Inflammatory macrophage treated with lipopolysaccharide for 4 hours (primary cell): ENCODE results near the gene SCAMP1.

Source experiments
- DNase-seq: peaks from one replicate; pipeline ENCODE4 v3.0.0-alpha.2; 2020

The SCAMP1 gene

DNA sequence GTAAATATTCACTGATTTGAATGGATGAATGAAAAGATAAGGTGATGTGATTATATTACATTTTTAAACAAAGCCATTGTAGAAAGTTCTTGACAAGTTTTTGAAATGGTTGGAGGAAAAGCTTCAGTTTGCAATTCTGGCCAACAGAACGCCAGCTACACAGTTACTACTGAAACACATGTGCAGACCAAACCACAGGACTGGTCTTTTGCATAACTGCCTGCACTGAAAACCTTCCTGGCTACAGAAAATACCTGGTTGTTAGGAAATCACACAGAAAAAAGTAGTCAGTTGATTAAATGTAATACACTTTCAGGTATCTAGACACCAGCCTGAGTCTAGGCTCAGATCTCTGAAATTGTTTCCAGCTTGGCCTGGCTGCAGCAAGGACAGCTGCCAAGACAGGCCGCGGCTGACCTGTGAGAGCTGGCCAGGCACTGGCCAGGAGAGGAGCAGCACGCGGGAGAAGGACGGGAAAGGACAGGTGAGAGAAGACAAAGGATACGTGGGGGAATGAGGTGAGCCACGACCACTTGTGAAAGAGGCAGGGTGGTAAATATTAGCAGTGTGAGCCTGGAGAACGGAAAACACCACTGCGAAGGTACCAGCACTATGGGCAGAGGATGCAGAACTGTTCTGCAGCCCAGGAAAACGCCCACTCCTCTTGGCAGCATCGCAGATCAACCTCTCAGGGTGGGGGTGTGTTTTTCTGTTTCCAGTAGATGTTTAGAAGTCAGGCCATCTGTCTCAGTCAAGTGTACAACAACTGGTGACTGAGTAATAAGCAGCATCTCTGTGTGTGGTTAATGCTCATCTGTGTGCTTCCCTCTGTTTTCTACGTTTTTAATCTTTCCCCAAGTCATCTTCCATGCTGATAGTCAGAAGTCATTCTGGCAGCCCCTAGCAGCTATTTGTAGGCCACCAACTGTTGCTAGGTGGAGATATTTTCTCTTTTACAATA, 137.4 kb downstream of the SCAMP1 start:
- DNase-seq = no peak

DNA sequence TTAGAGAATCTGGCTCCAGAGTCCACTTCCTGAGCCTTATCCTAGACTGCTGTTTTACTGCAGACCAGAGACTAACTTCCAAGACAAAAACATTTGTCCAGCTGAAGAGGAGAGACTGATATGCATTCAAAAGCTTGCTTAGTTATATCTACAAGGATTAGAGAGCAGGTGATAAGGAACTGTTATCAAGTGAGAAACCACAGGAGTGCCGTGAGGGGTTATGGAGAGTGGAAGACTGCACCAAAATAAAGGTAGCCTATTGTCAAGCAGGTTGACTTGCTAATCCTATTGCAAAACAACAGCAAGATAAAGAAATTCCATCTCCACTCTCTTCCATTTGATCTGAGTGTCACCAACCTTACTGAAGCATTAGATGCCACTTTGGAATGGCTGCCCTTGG, 139.1 kb downstream of the SCAMP1 start:
- DNase-seq = no peak

DNA sequence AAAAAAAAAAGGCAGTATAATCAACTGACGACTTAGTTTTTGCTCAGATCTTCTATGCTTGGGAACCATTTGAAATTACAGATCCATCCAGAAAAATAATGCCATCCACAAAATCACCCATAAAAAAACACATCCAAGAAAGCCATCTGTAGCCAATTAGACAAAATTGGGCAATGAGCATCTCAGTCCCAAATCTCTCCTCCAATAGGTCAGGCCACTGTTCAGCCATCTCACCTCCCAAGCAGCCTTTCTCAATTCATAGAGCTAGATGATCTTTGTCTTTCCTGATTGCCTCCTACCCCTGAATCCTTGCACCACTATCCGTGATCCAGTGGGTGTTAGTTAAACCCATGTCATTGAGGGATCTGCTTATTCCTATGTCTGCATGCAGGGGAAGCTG, 139.6 kb downstream of the SCAMP1 start:
- DNase-seq = no peak

DNA sequence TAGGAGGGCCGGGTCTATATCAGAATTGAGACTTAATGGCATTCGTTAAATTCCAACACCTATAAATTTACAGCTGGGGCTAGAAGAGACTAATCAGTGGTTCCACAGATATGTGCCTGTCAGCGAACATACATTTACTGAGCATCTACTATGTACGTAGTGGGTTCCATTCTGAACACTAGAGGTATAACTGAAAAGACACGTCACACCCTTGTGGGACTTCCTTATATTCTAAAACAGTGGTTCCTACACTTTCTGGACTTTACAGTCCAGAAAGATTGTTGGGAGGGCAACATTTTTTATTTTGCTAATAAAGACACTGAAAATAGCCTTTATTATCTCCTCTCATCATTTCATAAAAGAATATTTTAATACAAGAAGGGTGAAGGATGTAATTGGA, 140.5 kb downstream of the SCAMP1 start:
- no peak for DNase-seq

DNA sequence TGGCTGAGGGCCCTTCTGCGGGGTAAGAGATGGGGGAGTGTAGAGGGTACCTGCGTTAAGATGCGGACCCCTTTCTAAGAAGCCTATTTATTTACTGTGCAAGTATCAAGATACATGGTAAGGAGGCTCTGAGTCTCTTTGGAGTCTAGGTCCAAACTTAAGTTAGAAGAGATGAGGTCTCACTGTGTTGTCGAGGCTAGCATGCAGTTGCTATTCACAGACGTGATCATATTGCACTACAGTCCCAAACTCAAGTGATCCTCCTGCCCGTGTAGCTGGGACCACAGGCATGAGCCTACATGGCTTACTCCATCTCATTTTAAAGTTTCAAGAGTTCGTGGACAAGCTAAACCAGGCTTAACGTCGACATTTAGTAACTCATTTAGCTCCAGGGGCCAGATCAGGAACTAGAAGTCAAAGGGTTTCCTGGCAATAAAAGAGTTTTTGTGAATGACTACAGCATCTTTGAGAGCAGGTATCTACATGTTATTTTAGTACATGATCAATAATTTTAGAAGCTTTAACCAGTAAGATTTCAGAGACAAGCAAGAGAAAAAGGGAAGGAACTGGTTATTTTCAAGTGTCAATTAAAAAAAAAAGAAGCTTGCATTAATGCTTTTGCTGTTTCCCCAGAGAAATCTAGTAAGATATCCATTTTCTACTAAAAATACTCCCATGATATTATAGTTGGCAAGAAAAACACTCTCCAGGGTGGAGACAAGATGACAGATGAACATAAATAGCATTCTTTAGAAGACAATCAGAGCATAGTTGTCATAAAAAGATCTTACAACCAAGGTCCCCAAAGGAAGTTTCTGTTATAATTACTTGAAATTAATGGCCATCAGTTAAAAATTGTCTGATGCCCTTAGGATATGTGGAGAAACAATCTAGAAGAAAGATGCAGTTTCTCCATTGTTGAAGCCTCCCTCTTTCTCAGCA, 141.3 kb downstream of the SCAMP1 start:
- no peak for DNase-seq

DNA sequence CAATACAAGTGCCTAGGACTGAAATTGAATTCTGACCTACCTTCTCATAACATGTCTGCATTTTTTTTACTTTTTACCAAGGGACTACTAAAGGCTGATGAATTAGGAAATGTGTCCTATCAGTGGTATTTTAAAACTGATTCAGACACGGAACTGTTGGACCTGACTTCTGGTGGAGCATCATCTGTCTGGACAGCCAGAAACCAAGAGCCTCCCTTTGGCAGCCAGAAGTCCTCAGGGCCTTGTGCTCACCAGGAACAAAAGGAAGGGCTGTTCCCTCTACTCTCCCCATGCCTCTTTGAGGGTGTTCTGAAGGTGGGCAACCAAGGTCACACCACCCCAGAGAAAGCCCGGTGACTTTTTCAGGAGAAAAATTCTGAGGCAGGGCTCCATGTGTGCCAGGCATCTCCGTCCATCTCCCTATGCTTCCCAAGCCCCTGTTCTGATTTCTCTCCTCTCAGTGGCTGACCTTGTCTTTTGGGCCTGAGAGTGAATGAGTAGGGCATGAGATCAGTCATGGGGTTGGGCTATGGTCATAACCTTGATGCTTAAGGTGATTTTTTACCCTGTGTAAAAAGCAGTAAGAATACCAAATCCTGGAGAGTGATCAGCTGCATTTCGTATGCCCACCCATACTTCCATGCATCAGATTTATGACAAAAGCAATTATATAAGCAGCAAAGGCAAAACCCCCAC, 143.7 kb downstream of the SCAMP1 start:
- DNase-seq = no peak

DNA sequence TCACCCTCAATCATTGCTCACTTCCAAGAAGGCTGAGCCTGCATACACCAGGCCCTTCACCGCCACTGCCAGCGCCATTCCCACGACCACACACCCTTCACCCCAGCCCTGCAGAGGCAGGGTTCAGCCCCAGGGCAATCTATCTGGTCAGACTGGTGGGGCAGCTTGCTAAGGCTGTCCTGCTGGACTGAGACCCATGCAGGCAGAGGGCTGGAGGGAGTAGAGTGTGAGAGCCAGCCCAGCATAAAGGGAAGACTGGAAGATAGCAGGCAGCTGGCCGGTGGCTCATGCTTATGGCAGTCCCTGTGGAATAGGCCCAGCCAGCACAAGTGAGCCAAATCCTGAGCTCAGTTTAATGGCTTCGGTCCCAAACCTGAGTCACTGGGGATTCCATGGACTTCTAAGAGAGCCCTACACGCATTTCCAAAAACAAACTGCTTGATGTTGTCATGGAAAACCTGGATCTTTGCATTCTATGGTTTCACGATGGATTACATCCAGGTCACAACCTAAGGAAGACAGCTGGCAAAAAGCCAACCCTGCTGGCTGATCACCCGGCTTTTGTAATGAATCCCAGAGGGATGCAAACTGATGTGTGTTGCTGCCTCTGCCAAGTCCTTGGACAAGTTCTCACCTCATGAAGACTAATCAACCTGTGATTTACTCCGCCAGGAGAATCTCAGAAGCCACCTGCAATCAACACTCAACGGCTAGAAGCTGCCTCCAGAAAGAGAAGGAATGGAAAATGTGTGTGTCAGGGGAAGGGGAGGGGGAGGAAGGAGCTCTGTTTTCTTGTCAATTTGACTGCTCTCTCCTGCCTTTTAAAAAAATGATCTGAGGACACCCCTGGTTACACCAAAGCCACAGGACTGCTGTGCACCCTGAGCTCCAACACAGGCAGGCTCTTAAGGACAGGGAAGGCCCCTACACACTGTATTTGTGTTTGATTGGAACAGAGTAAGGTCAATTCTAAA, 144.6 kb downstream of the SCAMP1 start:
- DNase-seq = no peak

DNA sequence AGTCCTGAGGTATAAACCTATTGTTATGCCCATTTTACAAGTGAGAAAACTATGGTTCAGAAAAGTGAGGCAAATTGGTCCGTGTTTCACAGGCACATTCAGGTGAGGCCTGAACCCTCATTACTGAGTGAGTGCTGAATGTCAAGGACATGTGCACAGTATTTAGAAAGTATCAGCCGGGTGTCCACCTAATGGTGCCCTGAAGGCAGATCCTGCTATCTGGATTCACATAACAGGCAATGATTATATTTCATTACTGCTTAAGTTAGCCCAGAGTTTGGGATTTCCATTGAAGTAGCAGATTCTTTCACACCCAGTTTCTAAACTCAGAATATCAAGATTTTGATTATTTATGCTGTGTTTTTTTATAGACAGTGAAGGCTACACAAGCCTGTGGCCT, 145.4 kb downstream of the SCAMP1 start:
- DNase-seq = no peak

DNA sequence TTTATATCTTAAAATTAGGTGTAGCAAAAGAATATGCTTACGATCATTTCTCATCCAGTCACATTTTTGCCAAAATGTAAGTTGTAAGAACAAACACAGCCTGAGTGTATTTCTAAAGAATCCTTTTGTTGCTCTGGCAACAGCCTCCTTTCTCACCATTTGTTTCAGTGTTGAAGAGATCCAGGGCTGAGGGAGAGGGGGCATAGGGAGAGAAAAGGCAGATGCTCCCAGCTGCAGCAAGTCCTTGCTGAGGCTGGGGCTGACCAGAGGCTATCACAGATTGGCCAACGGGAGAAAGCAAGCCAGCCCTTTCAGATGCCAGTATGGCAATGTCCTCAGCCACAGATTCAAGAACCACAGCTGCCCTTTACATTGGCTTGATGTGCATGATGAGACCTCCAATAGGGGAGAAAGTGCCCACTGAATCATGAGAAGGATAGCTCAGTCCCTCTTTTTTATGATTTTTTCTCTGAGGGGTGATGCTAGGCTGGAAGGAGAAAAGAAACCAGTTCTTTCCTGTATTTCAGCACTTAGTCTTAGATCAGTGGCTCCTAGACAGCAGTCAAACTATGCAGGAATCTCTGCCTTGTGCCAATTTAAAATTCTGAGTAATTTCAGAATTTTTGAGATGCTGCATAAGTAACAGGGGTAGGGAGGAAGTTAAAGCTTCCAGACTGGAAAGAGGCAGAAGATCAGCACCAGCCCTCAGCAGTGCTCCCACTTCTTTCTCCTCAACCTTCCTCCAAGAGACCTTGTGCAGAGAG, 146.0 kb downstream of the SCAMP1 start:
- no peak for DNase-seq

DNA sequence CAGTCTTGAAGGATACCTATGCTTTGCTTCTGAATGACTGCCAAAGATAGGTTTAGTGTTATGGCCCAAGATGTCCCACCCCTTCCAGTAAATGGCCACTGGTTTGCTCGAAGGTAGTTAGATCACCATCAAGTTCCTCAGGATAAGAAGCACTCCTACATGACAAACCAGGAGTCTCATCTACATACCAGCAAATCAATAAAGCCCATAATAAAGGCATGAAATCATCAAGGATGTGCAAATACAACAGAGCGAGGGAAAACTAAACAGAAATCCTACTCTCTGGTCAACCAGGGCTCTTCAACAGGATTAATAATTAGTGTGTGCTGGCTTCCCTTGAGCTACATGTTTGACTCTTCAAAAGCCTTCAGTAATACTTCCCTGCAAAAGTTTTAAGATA, 147.1 kb downstream of the SCAMP1 start:
- DNase-seq = no peak

DNA sequence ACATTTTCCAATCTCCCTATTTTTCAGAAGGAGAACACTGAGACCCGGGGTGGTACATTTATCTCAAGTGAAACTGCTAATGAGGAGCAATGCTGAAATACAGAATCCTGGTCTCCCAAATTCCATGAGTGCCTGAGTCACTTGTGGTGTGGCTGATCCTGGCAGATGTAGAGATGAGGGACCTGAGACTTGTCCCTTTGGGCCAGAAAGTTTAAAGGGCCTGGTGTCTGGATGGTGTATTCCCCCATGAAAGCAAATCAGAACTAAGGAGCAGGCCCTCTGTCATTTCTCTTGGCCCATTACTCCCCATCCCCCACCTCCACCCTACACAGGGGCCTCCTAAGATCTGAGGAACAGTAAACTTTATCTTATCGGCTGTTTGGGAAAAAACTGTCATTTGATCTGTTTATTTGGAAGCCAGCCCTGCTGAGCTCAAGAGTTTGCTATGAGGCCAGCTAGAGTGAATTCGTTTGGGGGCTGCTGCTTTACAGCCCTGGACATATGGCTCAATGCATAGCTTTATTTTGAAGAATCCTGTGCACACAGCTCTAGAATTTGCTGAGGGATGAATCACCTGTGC, 147.9 kb downstream of the SCAMP1 start:
- DNase-seq = peak; percentile 36

DNA sequence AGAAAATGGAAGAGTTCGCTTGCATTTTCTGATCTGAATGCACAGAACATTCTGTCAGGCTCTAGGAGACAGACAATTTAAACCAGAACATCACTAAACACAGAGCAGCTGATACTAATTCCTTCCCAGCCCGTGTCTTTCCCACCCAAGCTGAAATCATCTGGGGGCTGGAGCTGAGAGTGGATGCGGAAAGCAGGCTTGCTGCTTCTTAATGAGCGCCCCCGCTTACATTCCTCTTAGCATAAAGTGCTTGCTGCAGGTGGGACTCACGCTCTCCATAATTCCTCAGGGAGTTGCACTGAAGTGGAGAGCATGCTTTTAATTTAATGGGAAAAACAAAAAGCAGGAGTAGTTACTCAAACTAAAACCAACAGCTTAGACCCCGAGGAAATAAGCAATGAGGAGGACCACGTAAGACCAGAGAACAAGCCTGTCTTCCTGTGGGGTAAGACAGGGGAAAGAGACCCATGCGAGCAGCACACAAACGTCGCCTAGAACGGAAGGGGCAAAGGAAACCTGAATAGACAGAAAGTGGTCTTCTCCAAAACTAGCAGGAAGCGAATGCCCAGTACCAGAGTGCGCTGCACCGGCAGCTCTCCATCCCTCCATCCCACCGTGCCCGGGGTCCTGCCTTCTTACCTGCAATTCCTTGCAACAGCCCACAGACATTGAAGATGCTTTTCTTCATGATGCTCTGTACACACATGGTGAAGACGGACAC, 148.9 kb downstream of the SCAMP1 start:
- peak; percentile 36 for DNase-seq

DNA sequence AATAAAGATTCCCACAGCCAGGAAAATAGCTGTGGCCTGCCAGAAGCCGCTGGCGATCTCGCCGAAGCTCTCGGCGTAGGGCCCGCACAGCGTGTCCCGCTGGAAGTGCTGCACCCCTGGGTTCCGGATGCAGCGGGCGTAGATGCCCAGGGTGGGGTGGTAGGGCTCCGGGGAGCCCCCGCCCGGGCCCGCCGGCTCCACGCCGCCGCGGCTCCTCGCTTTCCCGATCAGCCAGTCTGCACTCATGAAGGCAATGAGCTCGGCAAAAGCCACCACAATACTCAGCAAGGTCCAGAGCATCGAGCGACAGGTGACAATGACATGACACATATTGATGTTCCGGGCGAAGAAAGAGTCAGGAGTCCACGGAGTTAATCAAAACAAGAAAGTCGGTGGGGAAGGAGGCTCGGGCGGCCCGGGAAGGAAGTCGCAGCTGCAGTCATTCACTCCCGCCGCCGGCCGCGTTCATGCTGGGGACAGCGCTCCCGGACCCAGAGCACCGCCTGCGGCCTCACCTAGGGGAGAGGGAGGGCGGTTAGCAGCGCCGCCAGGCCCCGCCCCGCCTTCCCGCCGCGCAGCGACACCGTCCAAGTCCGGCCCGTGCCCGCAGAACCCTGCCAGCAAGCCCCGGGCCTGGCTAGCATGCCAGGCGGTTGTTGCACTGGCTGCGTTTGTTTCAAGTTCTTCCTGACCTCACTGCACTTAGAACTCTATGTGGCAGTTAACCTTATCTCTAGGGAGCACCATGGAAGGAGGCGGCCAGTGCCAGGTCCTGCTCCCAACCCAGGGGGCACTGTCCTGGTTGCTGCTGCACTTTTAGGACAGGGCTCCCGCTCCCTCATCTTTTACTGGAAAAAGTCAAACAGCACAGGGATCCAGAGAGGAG, 149.7 kb downstream of the SCAMP1 start:
- peak; percentile 69 for DNase-seq

DNA sequence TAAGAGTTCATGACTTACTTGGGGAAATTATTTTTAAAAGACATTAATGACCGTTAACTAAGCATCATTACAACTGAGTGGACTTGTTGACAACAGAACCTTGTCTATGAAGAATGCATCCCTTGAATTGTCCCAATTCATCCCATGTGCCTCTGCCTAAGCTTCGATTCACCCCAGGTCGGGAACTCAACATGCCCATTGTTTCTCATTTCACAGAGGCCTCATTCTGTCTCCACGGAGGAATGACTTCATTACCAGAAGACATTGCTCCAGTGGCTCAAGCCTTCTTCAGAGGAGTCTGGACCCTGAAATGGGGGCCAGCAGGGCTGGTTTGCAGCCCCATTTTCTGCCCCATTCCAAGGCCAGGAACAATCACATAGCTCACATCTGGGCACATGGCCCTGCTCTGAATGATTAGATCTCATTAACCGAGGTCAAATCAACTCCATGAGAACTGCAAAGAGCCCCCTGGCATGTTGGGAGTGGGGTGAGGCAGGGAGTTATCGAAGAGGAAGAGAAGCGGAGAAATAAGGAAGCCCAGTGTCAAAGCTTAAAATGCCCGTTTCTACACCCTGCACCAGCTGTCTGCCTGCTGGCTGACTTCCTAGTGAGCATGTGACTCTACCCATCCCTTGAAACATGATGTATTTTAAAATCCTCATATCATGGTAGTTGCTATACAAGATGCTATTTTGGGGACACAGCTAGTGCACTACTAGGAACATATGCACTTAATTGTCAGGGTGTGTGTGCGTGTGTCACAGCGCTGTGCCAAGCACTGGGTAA, 150.9 kb downstream of the SCAMP1 start:
- DNase-seq = peak; percentile 86

DNA sequence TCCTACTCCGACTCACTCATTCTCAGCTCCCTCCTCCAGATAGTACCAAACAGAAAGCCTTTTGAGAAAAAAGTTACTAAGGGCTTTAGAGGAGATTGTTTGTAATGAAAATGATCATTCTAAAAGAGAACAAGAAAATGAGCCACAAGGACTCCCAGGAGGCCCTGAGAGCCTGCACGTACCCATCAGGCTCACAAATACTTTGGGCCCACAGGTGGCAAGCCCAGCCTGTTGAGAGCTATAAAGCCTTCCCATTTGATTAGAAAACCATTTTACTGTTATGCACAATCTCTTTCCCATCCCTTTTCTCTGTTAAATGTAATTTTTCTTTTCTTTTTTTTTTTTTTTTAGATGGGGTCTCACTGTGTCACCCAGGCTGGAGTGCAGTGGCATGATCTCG, 152.0 kb downstream of the SCAMP1 start:
- DNase-seq = no peak

DNA sequence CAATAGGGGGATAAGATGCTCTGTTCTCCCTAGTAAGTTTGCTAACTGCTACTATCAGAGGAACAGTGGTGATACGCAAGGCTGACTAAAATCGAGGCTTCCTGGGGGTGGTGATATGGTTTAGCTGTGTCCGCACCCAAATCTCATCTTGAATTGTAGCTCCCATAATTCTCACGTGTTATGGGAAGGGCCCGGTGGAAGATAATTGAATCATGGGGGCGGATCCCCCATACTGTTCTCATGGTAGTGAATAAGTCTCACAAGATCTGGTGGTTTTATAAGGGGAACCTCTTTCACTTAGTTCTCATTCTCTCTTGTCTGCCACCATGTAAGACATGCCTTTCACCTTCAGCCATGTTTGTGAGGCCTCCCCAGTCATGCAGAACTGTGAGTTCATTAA, 153.0 kb downstream of the SCAMP1 start:
- peak; percentile 58 for DNase-seq

DNA sequence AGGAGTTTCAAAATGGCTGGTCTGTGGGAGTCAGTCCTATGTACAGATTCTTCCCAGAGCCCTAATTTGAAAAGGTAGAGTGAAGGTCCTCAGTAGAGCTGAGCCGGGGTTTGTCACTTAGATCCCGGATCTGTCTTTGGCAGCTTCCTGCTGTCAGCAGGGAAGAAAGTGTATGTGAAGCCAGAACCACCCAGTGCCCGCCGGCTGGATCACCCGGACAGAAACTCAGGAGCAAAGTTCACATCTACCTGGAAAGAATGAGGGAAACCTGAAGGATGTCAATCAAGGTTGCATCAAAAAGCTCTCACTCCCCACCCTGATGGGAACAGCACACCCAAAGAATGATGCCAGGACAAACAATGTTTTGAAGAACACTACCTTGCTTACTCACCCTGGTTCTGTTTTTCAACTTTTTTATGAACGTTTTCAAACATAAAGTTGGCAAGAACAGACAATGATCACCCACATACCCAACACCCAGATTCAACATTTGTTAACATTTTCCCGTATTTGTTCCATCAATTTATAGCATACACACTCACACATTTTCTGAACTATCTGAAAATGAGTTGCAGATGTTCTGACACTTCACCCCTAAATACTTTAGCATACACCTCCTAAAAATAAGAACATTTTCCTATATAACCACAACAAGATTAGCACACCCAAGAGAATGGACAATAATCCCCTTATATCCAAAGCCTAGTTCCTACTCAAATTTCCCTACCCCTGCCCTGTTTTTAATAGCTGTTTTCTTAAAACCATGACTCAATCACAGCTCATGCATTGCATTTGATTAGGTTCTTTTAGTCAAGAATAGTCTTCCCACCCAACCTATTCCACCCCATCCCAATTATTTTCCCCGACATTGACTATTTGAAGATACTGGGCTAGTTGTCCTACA, 154.3 kb downstream of the SCAMP1 start:
- DNase-seq = no peak
